ENCODE data around the gene GALNT17.

GRCh38 chr7:71361451-71362032, 229.6 kb downstream of the GALNT17 start:
- TF ChIP-seq CTCF (optimal IDR thresholded peaks at IDR 0.05 in 1 of 3, IDR thresholded peaks at IDR 0.05 in 1 of 3, conservative IDR thresholded peaks at IDR 0.05 in 1 of 3; ENCODE audit: extremely low read depth in 1 of 3, insufficient read depth in 2 of 3, low read length in 3 of 3) (no peak), EZH2 (IDR thresholded peaks at IDR 0.05; ENCODE audit: low read length) (no peak)
